Omental fat pad (tissue), 4 donors: Measurements from ENCODE around the gene ZNF407. TPM values are rescaled to one million over a fixed set of nuclear protein-coding genes. Genes with fewer than 3 reads are reported as not detected.

Experiments used
- ATAC-seq: fragments of 150-250 bp; one replicate; pipeline ENCODE4 v1.9.1; 2016; ENCODE audit warnings: mild to moderate bottlenecking, moderate library complexity; ENCODE audit not compliant: low FRiP score
- DNase-seq: peaks from one replicate; pipeline ENCODE4 v3.0.0-alpha.2; 2019; ENCODE audit warnings: low spot score
- total RNA-seq, 4 donors: library from RNA; depleted of rRNA; stranded (reverse); fragments of >200 nt; gene quantifications; one replicate each; pipeline ENCODE4 v1.1.0, GENCODE V29; 2016
- TF ChIP-seq, protein P1 (sequence below), 3 donors: fragments of 450-650 bp; IDR thresholded peaks; one replicate each; pipeline ENCODE4 v1.5.1; 2016 to 2017; ENCODE audit warnings: antibody characterized with exemption in 3 of 3, mild to moderate bottlenecking in 3 of 3, moderate library complexity in 2 of 3

ZNF407 gene
- total RNA-seq, 4 donors from 2014 or later: 13.4 to 26.7 (median 19.7) TPM

DNA sequence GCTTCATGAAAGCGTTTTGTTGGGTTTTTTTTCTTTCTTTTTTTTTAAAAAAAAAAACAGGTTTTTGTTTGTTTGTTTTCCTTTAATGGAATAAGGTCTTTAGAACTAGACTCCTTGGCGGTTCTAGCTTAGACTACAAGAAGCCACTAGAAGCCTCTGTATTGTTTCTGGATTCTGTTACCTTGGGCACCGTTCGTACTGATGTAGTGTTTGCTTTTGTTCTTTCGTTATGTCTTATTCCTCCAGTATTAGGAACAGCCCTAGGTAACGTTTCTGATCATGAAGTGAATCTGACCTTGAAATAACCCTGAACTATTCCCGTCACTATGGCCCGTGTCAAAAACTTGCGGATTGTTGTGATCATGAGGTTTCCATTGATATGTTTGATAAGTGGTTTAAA lies 446.6 kb downstream of the ZNF407 start:
- DNase-seq (no peak), ATAC-seq (no peak)
- TF ChIP-seq, protein P1, sequence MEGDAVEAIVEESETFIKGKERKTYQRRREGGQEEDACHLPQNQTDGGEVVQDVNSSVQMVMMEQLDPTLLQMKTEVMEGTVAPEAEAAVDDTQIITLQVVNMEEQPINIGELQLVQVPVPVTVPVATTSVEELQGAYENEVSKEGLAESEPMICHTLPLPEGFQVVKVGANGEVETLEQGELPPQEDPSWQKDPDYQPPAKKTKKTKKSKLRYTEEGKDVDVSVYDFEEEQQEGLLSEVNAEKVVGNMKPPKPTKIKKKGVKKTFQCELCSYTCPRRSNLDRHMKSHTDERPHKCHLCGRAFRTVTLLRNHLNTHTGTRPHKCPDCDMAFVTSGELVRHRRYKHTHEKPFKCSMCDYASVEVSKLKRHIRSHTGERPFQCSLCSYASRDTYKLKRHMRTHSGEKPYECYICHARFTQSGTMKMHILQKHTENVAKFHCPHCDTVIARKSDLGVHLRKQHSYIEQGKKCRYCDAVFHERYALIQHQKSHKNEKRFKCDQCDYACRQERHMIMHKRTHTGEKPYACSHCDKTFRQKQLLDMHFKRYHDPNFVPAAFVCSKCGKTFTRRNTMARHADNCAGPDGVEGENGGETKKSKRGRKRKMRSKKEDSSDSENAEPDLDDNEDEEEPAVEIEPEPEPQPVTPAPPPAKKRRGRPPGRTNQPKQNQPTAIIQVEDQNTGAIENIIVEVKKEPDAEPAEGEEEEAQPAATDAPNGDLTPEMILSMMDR (IDR thresholded peaks at IDR 0.05): no peak

DNA sequence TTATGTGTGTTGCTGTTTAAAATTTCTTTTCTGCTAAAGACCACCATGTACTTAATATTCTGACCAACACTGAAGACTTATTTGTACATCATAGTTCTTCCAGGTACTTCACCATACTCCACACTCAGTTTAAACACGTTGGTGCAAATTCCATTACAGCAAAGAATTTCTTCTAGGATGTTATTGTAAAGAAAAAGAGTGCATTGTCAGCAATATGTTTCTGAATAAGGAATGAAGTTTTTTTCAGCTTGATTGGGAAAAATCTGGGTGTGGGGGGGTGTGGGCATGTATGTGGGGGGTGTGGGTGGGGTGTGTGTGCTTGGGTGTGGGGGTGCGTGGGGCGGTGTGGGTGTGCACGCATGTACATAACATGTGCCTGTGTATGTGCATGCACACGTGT lies 447.1 kb downstream of the ZNF407 start:
- DNase-seq: no peak
- ATAC-seq: no peak
- TF ChIP-seq, protein P1 (IDR thresholded peaks at IDR 0.05): no peak

DNA sequence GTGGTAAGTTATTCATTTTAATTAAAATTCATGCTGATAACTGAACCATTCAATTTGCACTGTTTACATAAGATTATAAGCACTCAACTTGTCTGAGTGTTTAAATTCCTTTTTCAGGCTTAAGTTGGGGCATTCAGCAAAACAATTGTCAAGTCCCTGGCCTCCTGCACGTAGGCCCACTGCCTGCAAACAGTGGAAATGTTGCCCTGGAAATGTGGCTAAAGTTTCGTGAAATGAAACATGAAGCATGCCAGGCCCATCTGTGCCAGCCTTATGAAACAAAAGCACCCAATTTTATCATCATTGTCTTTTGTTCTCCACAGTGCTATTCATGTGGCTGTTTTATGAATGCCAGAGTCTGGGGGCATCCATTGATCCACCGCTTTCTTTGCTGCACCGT lies 447.6 kb downstream of the ZNF407 start:
- TF ChIP-seq, protein P1 (IDR thresholded peaks at IDR 0.05): no peak

DNA sequence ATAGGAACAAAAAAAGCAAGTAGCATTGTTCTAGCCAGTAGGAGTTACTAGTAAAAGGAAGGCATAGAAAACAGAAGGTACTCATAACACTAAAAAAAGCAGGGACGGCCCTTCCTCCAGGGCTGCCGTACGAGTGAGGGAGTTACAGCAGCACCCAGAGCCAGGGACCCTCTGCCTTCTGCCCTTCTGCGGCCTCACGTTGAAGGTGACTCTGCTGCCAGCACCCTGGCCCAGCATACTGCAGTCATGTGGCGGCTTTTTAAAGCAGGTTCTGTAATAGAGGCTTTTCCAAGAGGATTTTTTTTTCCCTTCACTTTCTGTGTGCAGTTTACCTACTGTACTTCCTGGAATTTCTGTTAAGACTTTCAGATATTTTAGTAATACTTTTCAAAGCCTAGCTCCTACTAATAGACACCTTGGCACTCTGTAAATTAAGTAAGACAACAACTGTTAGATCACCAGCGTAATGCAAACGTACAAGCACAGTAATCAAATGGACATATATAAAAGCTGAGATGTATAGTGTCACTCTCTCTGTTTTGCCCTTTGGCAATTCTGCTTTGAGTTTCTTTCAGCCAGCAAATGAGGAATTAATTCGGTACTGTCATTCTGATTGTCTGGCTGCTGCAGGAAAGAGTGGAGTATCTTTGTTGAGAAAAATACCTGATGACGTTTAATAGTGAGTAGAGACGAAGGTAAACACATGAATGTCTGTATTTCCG lies 449.7 kb downstream of the ZNF407 start:
- TF ChIP-seq, protein P1 (IDR thresholded peaks at IDR 0.05): no peak
- no peak for DNase-seq
- ATAC-seq: no peak

More for the DNA sequence above, 447.6 kb downstream of the ZNF407 start:
- DNase-seq (no peak), ATAC-seq (no peak)

DNA sequence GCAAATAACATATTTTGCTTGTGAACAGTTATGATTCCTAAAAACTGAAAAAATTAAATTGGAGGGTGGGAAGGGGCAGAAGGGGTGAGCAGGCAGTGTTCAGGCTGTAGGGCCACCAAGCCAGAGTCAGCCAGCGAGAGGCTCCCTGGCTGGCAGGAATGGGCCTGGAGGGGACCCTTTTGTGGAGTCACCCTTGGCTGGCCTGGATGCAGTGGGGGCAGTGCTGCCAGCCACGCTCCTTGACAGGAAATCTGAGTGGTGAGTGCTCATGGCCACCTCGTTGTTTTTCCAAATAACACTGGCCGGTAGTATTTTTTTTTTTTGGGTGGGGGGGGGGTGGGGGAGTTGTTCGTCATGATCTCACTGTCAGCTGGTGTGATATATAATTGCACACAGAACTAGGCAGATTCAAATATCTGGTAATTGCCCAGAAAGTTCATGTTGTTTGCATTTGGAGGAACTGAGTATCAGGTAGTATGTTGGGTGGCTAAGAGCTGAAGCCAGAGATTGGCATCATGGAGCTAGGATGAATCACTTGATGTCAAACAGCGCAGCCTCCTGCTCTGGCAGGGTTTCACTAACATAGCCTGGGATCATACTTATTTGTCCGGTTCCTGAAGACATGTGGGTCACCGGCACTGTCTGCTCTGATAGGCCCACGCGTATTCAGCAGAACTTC lies 451.2 kb downstream of the ZNF407 start:
- ATAC-seq (no peak), DNase-seq (no peak)
- TF ChIP-seq, protein P1 (IDR thresholded peaks at IDR 0.05): no peak

DNA sequence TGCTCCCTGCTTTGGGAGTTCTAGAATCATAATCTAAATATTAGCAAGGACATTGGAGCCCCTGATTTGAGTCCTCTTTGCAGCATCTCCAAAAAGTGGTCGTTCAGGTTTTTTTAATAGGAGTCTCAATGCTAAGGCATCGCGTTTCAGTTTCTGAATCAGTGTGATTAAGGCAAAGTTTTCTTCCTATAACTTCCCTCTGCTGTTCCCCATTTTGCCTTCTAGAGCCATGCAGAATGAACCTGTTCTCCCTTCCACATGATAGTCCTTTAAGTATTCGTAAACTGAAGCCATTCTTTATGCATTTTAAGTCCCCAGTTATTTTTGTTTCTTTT lies 451.8 kb downstream of the ZNF407 start:
- ATAC-seq (no peak), DNase-seq (no peak)
- TF ChIP-seq, protein P1 (IDR thresholded peaks at IDR 0.05): no peak

DNA sequence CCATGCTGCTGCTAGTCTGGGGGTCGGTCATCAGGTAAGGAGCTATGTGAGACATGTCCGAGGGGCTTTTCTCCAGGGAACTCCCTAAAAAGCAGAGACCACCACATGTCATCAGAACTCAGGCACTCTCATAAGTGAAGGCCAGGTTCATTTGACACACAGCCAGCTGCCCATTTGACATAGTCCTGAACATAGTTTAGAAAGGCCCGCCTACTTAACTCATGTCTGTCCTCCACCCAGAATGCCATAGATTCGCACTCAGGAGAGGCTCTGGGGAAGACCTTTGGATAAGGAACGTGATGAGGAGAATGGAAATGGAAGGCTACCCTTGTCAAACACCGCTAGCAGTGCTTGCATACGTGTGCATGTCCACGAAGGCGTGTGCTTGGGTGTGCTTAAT lies 454.1 kb downstream of the ZNF407 start:
- DNase-seq: no peak
- TF ChIP-seq, protein P1 (IDR thresholded peaks at IDR 0.05): no peak
- no peak for ATAC-seq
